Hindlimb muscle (tissue), 1 donor: ENCODE measurements around the gene HACD1. TPM values are rescaled to one million over a fixed set of nuclear protein-coding genes. Genes with fewer than 3 reads are reported as not detected.
"Not testable (repeated sequence)": the region's sequence is repeated elsewhere in the genome, so short reads cannot be mapped to it uniquely, and the experiment has no call there.

Experiments used
- DNase-seq: peaks from one replicate; pipeline ENCODE4 v3.0.0-alpha.2; 2013
- polyA plus RNA-seq: library from polyadenylated mRNA; unstranded; fragments of 120-200 nt; gene quantifications from one replicate; pipeline ENCODE4 v1.2.1, GENCODE V29; 2013; ENCODE audit not compliant: insufficient read length

HACD1 gene
- polyA plus RNA-seq, 1 donor: 137 TPM

GRCh38 chr10:17643339-17643754 lies 26.2 kb upstream of the HACD1 start:
- DNase-seq: no peak

- no peak for DNase-seq
Measured at GRCh38 chr10:17640331-17640816, 23.2 kb upstream of the HACD1 start.

GRCh38 chr10:17637869-17638268 lies 20.7 kb upstream of the HACD1 start:
- no peak for DNase-seq

GRCh38 chr10:17633353-17633752 lies 16.2 kb upstream of the HACD1 start:
- DNase-seq: no peak

- DNase-seq: not testable (repeated sequence)
Measured at GRCh38 chr10:17632590-17632989, 15.4 kb upstream of the HACD1 start.

- no peak for DNase-seq
Measured at GRCh38 chr10:17626656-17627055, 9.5 kb upstream of the HACD1 start.

GRCh38 chr10:17624996-17625395 lies 7.8 kb upstream of the HACD1 start:
- no peak for DNase-seq

- no peak for DNase-seq
Measured at GRCh38 chr10:17622061-17622460, 4.9 kb upstream of the HACD1 start.

- DNase-seq: peak; percentile 20
Measured at GRCh38 chr10:17616403-17617030, 657 bp downstream of the HACD1 start.

GRCh38 chr10:17609523-17610079 lies 7.6 kb downstream of the HACD1 start:
- no peak for DNase-seq

- peak; percentile 38 for DNase-seq
Measured at GRCh38 chr10:17607603-17608332, 9.4 kb downstream of the HACD1 start.

- no peak for DNase-seq
Measured at GRCh38 chr10:17607060-17607459, 10.1 kb downstream of the HACD1 start.

GRCh38 chr10:17606547-17607040 lies 10.6 kb downstream of the HACD1 start:
- DNase-seq: no peak

GRCh38 chr10:17605936-17606335 lies 11.2 kb downstream of the HACD1 start:
- DNase-seq: no peak

GRCh38 chr10:17599089-17599488 lies 18.1 kb downstream of the HACD1 start:
- no peak for DNase-seq

GRCh38 chr10:17597386-17597785 lies 19.8 kb downstream of the HACD1 start:
- no peak for DNase-seq

- no peak for DNase-seq
Measured at GRCh38 chr10:17590969-17591645, 26.1 kb downstream of the HACD1 start.

- not testable (repeated sequence) for DNase-seq
Measured at GRCh38 chr10:17589316-17589715, 27.9 kb downstream of the HACD1 start.

- no peak for DNase-seq
Measured at GRCh38 chr10:17588420-17588819, 28.8 kb downstream of the HACD1 start.

- DNase-seq: not testable (repeated sequence)
Measured at GRCh38 chr10:17587321-17587720, 29.9 kb downstream of the HACD1 start.

- no peak for DNase-seq
Measured at GRCh38 chr10:17586821-17587234, 30.3 kb downstream of the HACD1 start.

GRCh38 chr10:17585016-17585415 lies 32.2 kb downstream of the HACD1 start:
- DNase-seq: no peak

GRCh38 chr10:17580885-17581284 lies 36.3 kb downstream of the HACD1 start:
- DNase-seq: no peak
